Measurements from ENCODE around the gene PLCD1.
A peak's percentile ranks its signal among the peaks of the same experiment; 100 is the strongest.

GRCh38 chr3:38004415-38005075 is 24.9 kb downstream of the PLCD1 start:
- TF ChIP-seq CTCF (conservative IDR thresholded peaks at IDR 0.05 in 1 of 2, IDR thresholded peaks at IDR 0.05 in 1 of 2; ENCODE audit: low read depth in 1 of 2, low read length in 2 of 2) (peak; percentile 57 to 76), EZH2 (IDR thresholded peaks at IDR 0.05; ENCODE audit: low read length, missing control alignments) (no peak)
